ENCODE measurements around the gene CD48. TPM values are rescaled to one million over a fixed set of nuclear protein-coding genes. Genes with fewer than 3 reads are reported as not detected.
"Not testable (repeated sequence)": the region's sequence is repeated elsewhere in the genome, so short reads cannot be mapped to it uniquely, and the experiment has no call there.

Gene CD48
- total RNA-seq, 4 donors from 2014 or later = 0.53 to 4.3 (median 1.5) TPM

GRCh38 chr1:160740133-160740688, 28.6 kb upstream of the CD48 start:
- 88 to 89% methylated on average over 5 of the region's 5 CpGs for WGBS, 2 donors
- no peak overlapping the region for H3K4me3 ChIP-seq (ENCODE audit: low read depth, poor library complexity, severe bottlenecking)
- intact Hi-C loops (cut with DNase I; ENCODE audit: low total_unique reads) = no loop called here
- no peak for DNase-seq (ENCODE audit: low spot score in 2 of 2)
- TF ChIP-seq CTCF (IDR thresholded peaks at IDR 0.05) = no peak
- no peak for TF ChIP-seq POLR2A (IDR thresholded peaks at IDR 0.05)

- intact Hi-C loops (cut with DNase I; ENCODE audit: low total_unique reads) = no loop called here
- no peak within 1 kb of the TSS for H3K4me3 ChIP-seq (ENCODE audit: low read depth, poor library complexity, severe bottlenecking)
- 48 to 58% methylated on average over 5 of the region's 5 CpGs for WGBS, 2 donors
- DNase-seq (ENCODE audit: low spot score in 2 of 2) = peak in 1 of 2 donors; percentile 25
- TF ChIP-seq POLR2A (IDR thresholded peaks at IDR 0.05) = no peak
- no peak for TF ChIP-seq CTCF (IDR thresholded peaks at IDR 0.05)
Observed at GRCh38 chr1:160739098-160739511, 27.5 kb upstream of the CD48 start, which contains the start of gene SLAMF7. Gene SLAMF7 (plus strand): TSS chr1:160739247. CDS start chr1:160739302, 55 bp downstream.

DNA sequence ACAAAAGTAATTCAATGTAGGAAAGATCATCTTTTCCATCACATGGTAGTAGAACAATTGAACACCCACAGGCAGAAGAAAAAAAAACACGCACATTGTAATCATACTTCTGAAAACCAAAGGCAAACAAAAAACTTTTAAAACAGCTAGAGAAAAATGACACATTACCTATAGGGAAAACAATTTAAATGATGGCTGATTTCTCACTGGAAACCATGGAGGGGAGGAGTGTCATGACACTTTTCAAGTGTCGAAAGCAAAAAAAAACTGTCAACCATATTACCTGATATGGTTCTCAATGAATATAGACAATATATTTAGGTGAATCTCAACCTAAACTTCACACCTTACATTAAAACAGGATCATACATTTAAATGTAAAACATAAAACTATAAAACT, 26.6 kb upstream of the CD48 start:
- 93 to 94% methylated on average over 2 of the region's 2 CpGs for WGBS, 2 donors
- DNase-seq (ENCODE audit: low spot score in 2 of 2) = no peak
- intact Hi-C loops (cut with DNase I; ENCODE audit: low total_unique reads) = no loop called here
- TF ChIP-seq CTCF (IDR thresholded peaks at IDR 0.05) = no peak
- H3K4me3 ChIP-seq (ENCODE audit: low read depth, poor library complexity, severe bottlenecking) = no peak overlapping the region

DNA sequence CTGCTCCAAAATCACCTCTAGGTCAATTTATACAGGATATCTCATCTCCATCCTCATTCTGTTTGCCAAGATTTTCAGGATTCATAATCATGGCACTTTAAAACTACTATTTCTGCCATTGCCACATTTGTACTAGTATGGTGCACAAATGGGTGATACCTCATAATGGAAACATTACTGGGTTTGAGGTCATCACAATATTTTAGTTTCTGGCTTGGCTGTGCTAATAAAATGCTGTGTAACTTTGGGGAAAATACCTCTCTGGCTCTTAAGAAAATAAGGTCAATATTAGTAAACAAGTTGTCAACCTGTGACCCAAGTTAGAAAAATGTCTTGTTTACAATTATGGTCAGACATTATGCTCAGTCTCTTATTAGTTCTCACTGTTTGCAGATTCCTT, 22.7 kb upstream of the CD48 start:
- no peak for TF ChIP-seq POLR2A (IDR thresholded peaks at IDR 0.05)
- TF ChIP-seq CTCF (IDR thresholded peaks at IDR 0.05) = no peak
- no peak overlapping the region for H3K4me3 ChIP-seq (ENCODE audit: low read depth, poor library complexity, severe bottlenecking)
- DNase-seq (ENCODE audit: low spot score in 2 of 2) = no peak
- intact Hi-C loops (cut with DNase I; ENCODE audit: low total_unique reads) = no loop called here

DNA sequence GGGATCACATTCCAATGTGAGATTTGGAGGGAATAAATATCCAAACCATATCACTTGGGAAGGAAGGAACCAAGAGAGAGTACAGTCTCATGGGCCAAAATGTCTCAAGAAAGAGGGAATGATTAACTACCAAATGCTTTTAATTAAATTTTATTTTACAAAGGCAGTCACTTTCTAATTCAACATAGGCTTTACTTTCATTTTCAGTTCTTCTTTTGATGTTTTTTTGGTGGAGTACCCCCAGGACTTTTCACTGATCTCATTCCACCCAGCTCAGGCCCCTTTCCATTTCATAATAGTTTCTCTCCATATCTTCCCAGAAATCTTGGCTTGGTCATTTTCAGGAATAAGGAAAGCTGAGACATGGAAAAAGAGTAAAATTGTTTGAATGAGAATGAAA, 22.3 kb upstream of the CD48 start:
- no peak for DNase-seq (ENCODE audit: low spot score in 2 of 2)
- intact Hi-C loops (cut with DNase I; ENCODE audit: low total_unique reads) = no loop called here
- no peak for TF ChIP-seq CTCF (IDR thresholded peaks at IDR 0.05)
- TF ChIP-seq POLR2A (IDR thresholded peaks at IDR 0.05) = no peak
- H3K4me3 ChIP-seq (ENCODE audit: low read depth, poor library complexity, severe bottlenecking) = no peak overlapping the region

DNA sequence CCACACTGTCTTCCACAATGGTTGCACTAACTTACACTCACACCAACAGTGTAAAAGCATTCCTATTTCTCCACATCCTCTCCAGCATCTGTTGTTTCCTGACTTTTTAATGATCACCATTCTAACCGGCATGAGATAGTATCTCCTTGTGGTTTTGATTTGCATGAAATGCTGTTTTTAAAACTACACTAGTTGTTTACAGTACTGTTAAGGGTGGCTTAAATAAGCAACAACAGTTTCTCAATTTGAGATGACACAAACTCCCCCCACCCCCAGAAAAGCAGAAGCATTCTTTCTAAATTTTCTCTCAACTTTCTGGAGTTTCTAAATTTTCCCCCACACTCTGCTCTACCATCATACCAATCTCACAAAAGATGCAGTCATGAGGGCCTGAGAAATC, 20.4 kb upstream of the CD48 start:
- no peak for DNase-seq (ENCODE audit: low spot score in 2 of 2)
- 58 to 61% methylated on average over 1 of the region's 1 CpG for WGBS, 2 donors
- no peak overlapping the region for H3K4me3 ChIP-seq (ENCODE audit: low read depth, poor library complexity, severe bottlenecking)
- TF ChIP-seq POLR2A (IDR thresholded peaks at IDR 0.05) (no peak), CTCF (IDR thresholded peaks at IDR 0.05) (no peak)
- intact Hi-C loops (cut with DNase I; ENCODE audit: low total_unique reads) = no loop called here

DNA sequence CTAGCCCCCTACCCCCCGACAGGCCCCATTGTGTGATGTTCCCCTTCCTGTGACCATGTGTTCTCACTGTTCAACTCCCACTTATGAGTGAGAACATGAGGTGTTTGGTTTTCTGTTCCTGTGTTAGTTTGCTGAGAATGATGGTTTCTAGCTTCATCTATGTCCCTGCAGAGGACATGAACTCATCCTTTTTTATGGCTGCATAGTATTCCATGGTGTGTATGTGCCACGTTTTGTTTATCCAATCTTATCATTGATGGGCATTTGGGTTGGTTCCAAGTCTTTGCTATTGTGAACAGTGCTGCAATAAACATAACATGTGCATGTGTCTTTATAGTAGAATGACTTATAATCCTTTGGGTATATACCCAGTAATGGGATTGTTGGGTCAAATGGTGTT, 19.9 kb upstream of the CD48 start:
- 80 to 84% methylated on average over 2 of the region's 2 CpGs for WGBS, 2 donors
- intact Hi-C loops (cut with DNase I; ENCODE audit: low total_unique reads); DNase-seq (ENCODE audit: low spot score in 2 of 2); H3K4me3 ChIP-seq (ENCODE audit: low read depth, poor library complexity, severe bottlenecking): not testable (repeated sequence)
